ENCODE results near the gene AHSG.

AHSG gene

DNA sequence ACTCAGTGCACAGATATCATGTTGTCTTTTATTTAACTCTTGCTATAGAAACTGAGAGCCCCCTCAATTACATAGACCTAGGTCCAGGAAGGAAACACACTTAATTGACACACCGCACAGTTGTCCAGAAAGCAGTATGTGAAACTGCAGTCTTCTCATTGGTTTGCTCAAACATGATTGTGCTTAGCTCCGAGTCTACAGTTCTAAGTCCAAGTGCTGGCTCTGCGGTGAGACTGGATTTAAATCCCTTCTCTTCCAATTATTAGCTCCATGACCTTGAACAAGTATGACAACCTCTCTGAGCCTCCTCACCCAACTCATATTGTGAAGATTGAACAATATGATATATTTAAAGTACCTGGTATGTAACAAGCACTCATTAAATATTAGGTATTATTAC is 19.0 kb upstream of the AHSG start:
- DNase-seq (ENCODE audit: low spot score): no peak

DNA sequence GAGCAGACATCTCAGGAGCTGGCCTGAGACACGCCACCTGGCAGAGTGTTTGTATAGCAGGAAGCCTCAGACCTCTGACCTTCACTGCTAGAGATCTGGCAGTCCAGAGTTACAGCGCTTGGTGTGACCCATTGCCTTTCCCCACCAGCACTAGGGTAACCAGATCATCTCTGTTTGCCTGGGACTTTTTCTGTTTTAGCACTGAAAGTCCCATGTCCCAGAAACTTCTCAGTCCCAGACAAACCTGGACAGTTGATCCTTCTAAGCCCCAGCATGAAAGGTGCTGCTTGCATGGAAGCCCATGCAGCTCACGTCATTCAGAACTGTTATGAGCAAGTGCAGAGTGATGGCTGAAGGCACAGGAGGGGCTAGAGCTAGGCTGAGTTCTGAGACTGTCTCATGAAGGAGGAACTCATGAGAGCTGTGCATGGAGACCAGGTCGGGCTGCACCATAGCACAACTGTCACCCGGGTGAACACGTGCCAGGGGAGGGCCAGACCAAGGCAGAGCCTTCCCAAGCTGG is 18.2 kb upstream of the AHSG start:
- no peak for DNase-seq (ENCODE audit: low spot score)

DNA sequence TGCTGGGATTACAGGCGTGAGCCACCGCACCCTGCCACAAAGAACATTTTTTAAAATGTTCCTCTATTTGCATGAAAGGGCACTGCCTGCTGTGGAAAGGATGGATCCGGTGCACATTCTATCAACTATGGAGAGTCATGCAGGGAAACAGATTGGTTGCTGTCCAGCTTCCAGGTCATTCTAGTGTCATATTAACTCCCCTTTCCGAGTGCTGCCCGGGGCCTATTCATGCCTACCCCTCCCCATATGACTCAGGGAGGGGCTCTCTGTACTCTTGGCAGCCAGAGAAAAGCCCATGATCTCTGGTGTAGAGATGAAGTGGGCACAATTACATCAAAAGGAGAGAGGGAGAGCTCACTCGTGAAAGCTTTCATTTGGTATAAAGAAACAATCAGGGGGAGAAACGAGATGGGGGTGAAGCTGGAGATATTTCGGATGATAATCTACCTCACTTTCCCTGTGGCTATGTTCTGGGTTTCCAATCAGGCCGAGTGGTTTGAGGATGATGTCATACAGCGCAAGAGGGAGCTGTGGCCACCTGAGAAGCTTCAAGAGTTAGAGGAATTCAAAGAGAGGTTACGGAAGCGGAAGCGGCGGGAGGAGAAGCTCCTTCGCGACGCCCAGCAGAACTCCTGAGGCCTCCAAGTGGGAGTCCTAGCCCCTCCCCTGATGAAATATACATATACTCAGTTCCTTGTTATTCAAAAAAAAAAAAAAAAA is 16.1 kb upstream of the AHSG start:
- DNase-seq (ENCODE audit: low spot score): no peak

DNA sequence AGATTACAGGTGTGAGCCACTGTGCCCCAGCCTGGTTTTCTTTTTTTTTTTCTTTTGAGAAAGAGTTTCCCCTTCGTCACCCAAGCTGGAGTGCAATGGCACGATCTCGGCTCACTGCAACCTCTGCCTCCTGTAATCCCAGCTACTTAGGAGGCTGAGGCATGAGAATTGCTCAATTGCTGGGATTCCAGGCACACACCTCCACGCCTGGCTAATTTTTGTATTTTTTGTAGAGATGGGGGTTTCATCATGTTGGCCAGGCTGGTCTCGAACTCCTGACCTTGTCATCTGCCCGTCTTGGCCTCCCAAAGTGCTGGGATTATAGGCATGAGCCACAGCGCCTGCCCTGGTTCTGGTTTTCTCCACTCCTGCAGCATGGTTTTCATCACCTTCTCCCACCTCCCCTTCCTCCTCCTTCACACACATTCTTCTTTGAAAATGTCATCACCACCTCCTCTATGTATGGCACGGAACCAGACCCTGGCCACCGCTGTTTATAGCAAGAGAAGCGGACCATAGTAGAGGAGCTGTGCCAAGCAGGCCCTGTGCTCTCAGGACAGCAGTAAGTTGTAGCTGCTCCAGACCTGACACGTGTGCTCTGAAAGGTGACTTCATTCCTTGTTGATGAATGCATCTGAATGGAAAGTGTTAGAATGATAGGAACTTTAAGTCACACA is 14.6 kb upstream of the AHSG start:
- DNase-seq (ENCODE audit: low spot score): no peak

- no peak for DNase-seq (ENCODE audit: low spot score)
Observed at GRCh38 chr3:186598794-186599141, 14.1 kb upstream of the AHSG start.

DNA sequence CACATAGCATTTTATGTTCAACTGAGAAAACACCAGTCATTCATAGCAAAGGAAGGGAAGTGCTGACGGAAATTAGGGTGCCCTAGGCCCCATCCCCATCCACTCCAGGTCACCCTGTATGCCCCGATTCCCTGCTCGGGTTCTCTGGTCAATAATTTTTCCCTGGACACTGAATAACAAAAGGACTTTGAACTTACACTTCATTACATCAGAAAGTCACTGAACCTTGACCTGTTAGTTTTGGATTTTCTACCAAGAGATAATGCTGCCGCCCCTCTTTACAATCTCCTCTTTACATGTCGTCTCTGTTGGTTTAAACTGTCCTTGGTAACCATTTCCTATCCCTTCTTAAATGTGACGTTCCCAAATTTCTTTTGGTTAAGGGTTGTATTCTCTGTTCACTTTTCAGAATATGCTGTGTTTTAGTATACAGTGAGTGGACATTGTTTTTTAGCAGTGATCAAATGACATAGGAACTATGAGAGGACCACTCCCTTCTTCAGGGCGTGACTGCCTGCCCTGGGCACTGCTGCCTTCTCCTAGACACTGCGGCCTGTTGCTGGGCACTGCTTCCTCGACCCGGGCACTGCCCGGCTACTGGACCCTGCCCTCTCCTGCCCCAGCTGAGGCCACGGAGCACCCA is 13.6 kb upstream of the AHSG start:
- no peak for DNase-seq (ENCODE audit: low spot score)

- no peak for DNase-seq (ENCODE audit: low spot score)
Observed at GRCh38 chr3:186599785-186600166, 13.1 kb upstream of the AHSG start.

DNA sequence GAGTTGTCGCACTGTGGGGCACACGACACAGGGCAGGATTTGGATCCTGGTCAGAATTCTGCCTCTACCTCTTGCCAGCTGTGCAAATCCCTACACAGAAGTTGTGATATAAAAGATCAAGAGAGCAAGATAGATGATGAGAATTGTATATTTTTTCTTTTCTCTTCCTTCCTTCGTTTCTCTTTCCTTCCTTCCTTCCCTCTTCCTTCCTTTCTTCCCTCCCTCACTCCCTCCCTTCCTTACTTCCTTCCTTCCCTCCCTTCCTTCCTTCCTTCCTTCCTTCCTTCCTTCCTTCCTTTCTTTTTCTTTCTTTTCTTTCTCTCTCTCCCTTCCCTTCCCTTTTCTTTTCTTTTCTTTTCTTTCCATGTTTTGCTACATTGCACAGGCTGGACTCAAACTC is 12.0 kb upstream of the AHSG start:
- no peak for DNase-seq (ENCODE audit: low spot score)

- no peak for DNase-seq (ENCODE audit: low spot score)
Observed at GRCh38 chr3:186603159-186603558, 9.7 kb upstream of the AHSG start.

GRCh38 chr3:186605078-186605477 is 7.8 kb upstream of the AHSG start:
- DNase-seq (ENCODE audit: low spot score): no peak

- no peak for DNase-seq (ENCODE audit: low spot score)
Observed at GRCh38 chr3:186605561-186606545, 7.0 kb upstream of the AHSG start.

DNA sequence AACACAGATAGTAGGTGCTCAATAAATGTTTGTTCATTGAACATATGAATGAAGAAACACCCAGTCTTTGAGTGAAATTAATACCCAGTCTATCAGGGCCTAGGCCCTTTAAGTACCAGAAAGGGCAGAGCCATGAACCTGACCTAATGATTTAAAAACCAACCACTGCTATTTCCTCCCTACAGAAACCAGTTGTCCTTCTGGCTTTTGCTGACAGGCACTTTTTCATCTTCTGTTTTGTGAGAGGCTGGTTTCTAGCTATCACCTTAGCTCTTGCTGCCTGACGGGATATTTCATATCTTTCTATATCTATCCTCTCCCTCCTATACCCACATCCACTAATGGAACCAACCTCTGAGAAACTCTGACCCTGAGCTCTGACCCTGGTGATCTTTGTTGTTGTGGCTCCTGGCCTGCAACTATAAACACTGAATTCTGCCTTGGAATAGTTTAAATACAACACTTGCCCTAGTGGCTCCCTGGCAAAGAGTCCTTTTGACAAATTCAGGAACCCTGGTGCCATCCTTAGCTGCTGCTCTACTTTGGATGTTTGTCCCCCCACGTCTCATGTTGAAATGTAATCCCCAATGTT is 4.1 kb upstream of the AHSG start:
- DNase-seq (ENCODE audit: low spot score): no peak

DNA sequence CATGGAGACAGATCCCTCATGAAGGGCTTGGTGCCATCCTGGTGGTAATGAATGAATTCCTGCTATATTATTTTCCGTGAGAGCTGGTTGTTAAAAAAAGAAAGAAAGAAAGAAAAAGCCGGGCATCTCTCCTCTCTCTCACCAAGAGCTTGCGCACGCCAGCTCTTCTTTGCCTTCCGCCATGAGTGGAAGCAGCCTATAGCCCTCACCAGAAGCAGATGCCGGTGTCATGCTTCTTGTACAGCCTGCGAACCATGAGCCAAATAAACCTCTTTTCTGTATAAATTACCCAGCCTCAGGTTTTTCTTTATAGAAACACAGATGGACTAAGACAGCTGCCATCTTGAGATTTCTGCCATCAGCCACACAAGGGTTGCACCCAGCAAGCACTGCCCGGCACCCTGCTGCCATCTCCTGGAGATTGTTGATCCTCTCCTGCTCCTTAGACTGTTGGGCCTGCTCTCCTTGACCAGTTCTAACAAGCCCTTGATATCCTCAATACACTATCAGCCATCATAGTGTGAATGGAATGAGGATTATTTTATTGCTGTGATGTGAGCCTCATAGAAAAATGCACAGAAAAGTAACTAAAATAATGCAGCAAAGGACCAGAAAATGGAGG is 3.5 kb upstream of the AHSG start:
- no peak for DNase-seq (ENCODE audit: low spot score)

DNA sequence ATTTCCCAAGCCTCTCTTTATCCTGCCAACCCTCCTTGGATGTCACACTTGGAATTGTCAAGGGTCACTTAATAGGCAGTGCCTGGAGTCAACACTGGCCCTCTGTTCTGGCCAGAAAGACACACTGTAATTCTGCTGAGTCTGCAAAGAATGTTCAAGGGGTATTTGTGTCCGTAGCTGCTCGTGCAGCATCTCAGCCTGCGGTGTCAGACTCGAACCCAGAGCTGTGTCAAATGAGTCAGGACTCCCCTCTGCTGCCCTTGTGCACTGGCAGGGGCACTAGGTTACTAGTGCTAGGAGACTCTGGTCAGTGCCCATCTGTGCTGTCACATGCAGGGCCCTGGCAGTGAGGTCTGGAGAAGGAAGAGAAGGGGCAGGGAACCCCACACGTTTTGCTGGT is 795 bp upstream of the AHSG start:
- no peak for DNase-seq (ENCODE audit: low spot score)

- DNase-seq (ENCODE audit: low spot score): no peak
Observed at GRCh38 chr3:186613637-186614265, 891 bp downstream of the AHSG start.

DNA sequence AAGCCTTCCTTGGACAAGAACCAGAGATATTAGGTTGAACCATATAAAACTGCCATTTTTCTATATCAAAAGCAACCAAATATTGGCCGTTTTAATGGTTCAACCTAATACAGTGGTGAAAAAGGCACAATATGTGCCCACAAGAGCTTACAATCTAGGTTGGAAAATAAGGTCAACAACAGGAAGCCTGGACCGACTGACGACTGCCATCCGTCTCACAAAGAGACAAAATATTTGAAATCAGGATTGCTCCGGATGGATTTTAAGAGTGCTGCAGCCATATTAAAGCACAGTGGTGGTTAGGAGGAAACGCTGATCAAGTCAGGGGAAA is 1.4 kb downstream of the AHSG start:
- peak; percentile 1 for DNase-seq (ENCODE audit: low spot score)

DNA sequence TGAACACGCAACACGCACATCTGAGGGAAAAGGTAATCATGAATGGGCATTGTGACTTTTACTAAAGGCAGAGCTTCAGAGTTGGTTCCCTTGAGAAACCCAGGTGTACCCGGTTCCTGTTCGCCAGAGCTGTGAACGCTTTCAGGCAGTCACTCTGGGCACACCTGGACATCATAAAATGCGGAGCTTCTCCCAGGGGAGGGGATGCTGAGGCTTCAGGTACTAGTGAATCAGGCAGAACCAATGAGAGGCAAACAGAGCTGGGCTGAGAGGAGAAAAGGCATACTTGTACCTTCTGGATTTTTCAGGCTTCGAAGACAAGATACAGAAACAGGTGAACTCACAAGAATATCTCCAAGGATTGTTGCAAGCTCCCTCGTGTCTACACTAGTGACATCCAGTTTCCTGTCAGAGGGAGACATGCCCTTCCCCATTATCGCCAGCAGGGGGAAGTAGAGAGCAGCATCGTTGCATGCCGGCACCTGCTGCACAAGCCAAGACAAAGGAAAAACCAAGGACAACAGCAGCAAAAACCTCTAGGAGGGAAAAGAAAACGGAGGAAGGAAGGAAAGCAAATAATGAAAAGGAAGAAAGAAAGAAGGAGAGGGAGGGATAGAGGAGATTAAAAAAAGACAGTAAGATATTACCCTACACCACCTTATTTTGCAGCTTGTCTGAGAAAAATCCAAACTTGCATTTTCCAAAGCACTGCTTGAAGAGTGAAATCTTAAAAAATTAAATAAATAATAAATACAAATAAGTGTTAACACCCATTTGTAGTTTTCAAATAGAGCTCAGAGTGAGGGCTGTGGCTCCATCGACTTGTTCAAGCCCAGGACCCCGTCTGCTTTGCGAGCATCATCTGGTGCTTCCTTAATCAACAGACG is 2.0 kb downstream of the AHSG start:
- DNase-seq (ENCODE audit: low spot score): peak; percentile 73

GRCh38 chr3:186616299-186616617 is 3.4 kb downstream of the AHSG start:
- no peak for DNase-seq (ENCODE audit: low spot score)

GRCh38 chr3:186617036-186617946 is 4.4 kb downstream of the AHSG start:
- peak; percentile 82 for DNase-seq (ENCODE audit: low spot score)

All from kidney capillary endothelial cell (primary cell).